ENCODE results near the gene IGF2R. TPM values are rescaled to one million over a fixed set of nuclear protein-coding genes. Genes with fewer than 3 reads are reported as not detected.

IGF2R gene
- total RNA-seq, 4 donors from 2014 or later, result 48.8 to 106 (median 92.3) TPM

DNA sequence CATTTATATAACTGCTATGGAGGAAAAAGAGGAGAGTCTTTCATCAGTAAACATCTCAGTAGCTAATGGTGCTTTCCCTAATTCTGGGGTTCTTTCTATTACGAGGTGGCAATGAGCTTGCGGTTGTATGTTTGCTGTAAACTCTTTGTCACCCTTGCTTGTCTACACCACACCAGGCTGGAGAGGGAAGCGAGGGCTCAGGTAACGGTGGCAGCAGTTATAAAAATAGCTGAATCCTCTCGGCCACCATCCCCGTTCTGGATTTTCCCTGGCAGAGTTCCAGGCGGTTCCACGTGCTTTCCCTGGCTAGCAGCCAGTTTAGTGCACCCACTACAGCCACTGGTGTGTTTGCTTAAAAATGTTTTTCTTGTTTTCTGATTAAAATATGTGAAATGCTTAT, 39.1 kb upstream of the IGF2R start:
- no peak overlapping the region for H3K4me3 ChIP-seq
- DNase-seq, result peak; percentile 12

DNA sequence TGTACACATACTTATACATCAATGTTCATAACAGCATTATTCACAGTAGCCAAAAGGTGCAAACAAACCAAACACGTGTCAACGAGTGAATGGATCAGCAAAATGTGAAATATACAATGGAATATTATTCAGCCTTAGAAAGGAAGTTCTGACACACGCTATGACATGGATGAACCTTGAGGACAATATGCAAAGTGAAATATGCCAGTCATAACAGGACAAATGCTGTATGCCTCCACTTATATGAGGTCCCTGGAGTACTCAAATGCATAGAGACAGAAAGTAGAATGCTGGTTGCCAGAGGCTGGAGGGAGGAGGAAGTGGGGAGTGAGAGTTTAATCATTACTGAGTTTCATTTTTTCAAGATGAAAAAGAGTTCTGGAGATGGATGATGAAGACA, 37.8 kb upstream of the IGF2R start:
- TF ChIP-seq CTCF (IDR thresholded peaks at IDR 0.05), result no peak
- TF ChIP-seq EP300 (IDR thresholded peaks at IDR 0.05; ENCODE audit: low read depth), result no peak
- TF ChIP-seq POLR2AphosphoS5 (IDR thresholded peaks at IDR 0.05), result no peak
- TF ChIP-seq POLR2A (IDR thresholded peaks at IDR 0.05), result no peak
- DNase-seq, result no peak
- intact Hi-C loops (cut with DNase I; ENCODE audit: low total_unique reads) (no loop called here), in situ Hi-C loops (cut with MboI; ENCODE audit: low pct_ligation_motif_present in 1 of 4, low pct_unique_long_range_greater_than_20kb in 1 of 4, low sequenced_read_pairs in 3 of 4) (loop anchor here in 1 of 4 donors (25.0 kb wide), 1 partner anchor 769 kb away; the partner anchor contains the start of gene FNDC1)
- H3K36me3 ChIP-seq, result no peaks in the 10 kb centered on the region
- WGBS, 2 donors (ENCODE audit: low coverage in 1 of 2), result 69 to 78% methylated on average over 3 of the region's 3 CpGs
- H3K4me3 ChIP-seq, result no peak overlapping the region
- no peaks in the 10 kb centered on the region for H3K27me3 ChIP-seq
- peaks cover 0 to 7% of the 10 kb centered on the region in 2 donors for H3K9me3 ChIP-seq
- H3K4me1 ChIP-seq, result peaks cover 0 to 3% (median 0%) of the 10 kb centered on the region in 4 donors
- H3K27ac ChIP-seq, result no peak overlapping the region

More for the DNA sequence above, 39.1 kb upstream of the IGF2R start:
- in situ Hi-C loops (cut with MboI; ENCODE audit: low pct_ligation_motif_present in 1 of 4, low pct_unique_long_range_greater_than_20kb in 1 of 4, low sequenced_read_pairs in 3 of 4), result loop anchor here in 1 of 4 donors (25.0 kb wide), 1 partner anchor 768 kb away; the partner anchor contains the start of gene FNDC1
- Histone ChIP-seq H3K27ac (no peak overlapping the region), H3K27me3 (no peaks in the 10 kb centered on the region), H3K4me1 (peaks cover 0 to 3% (median 0%) of the 10 kb centered on the region in 4 donors), H3K9me3 (no peaks in the 10 kb centered on the region), H3K36me3 (no peaks in the 10 kb centered on the region)
- no peak for TF ChIP-seq CTCF (IDR thresholded peaks at IDR 0.05)
- no peak for TF ChIP-seq POLR2A (IDR thresholded peaks at IDR 0.05)
- no peak for TF ChIP-seq EP300 (IDR thresholded peaks at IDR 0.05; ENCODE audit: low read depth)
- TF ChIP-seq POLR2AphosphoS5 (IDR thresholded peaks at IDR 0.05), result no peak
- intact Hi-C loops (cut with DNase I; ENCODE audit: low total_unique reads), result no loop called here
- 21 to 27% methylated on average over 8 of the region's 8 CpGs for WGBS, 2 donors (ENCODE audit: low coverage in 1 of 2)

DNA sequence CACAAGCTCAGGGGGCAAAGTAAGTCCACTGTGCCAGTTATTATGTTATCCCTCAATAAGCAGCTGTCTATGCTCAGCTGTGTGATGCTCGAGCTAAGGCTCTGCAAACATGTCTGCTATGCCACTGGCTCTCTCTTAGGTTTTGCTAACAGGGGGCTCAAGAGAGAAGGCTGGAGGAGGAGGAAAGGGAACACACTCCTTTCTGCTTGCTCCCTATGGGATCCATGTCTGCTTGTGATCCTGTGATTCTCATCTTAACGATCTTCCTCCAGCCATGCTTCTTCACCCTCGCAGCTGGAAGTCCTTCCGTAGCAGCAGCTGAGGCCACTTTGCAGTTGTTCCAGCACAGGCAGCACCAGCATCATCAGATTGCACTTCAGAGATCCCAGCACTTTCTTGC, 37.0 kb upstream of the IGF2R start:
- no peaks in the 10 kb centered on the region for H3K27me3 ChIP-seq
- peaks cover 0 to 3% (median 0%) of the 10 kb centered on the region in 4 donors for H3K4me1 ChIP-seq
- in situ Hi-C loops (cut with MboI; ENCODE audit: low pct_ligation_motif_present in 1 of 4, low pct_unique_long_range_greater_than_20kb in 1 of 4, low sequenced_read_pairs in 3 of 4), result loop anchor here in 1 of 4 donors (25.0 kb wide), 1 partner anchor 770 kb away; the partner anchor contains the start of gene FNDC1
- peaks cover 0 to 8% of the 10 kb centered on the region in 2 donors for H3K9me3 ChIP-seq
- H3K27ac ChIP-seq, result no peak overlapping the region
- no peak for TF ChIP-seq POLR2A (IDR thresholded peaks at IDR 0.05)
- TF ChIP-seq CTCF (IDR thresholded peaks at IDR 0.05), result no peak
- no peak for TF ChIP-seq EP300 (IDR thresholded peaks at IDR 0.05; ENCODE audit: low read depth)
- TF ChIP-seq POLR2AphosphoS5 (IDR thresholded peaks at IDR 0.05), result no peak
- intact Hi-C loops (cut with DNase I; ENCODE audit: low total_unique reads), result no loop called here
- H3K36me3 ChIP-seq, result no peaks in the 10 kb centered on the region
- WGBS, 2 donors (ENCODE audit: low coverage in 1 of 2), result 75% methylated on average over 4 of the region's 4 CpGs; no CpG with 5 or more reads in 1 of the 2 donors
- no peak overlapping the region for H3K4me3 ChIP-seq
- DNase-seq, result no peak

DNA sequence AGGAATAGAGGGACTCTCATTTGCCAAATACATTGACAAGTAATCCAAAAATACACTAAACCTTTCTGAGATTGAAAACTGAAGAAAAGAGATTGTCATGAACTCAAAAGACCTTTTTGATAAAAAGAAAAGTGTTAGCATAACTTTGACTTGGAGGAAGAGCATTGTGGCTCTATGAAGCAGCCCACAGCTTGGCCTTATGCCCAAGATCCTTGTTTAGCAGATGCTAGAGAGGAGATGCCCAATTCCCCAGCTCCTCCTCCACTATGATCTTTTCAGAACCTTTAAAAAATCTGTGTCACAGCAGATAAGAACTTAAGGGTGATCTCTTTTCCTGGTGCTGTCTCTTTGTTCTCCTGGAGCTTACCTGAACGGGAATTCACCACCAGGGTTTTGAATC, 35.8 kb upstream of the IGF2R start:
- Histone ChIP-seq H3K4me3 (no peak overlapping the region), H3K36me3 (no peaks in the 10 kb centered on the region), H3K27me3 (no peaks in the 10 kb centered on the region), H3K27ac (no peak overlapping the region), H3K9me3 (peaks cover 0 to 8% of the 10 kb centered on the region in 2 donors), H3K4me1 (peaks cover 0 to 3% (median 0%) of the 10 kb centered on the region in 4 donors)
- DNase-seq, result no peak
- in situ Hi-C loops (cut with MboI; ENCODE audit: low pct_ligation_motif_present in 1 of 4, low pct_unique_long_range_greater_than_20kb in 1 of 4, low sequenced_read_pairs in 3 of 4) (loop anchor here in 1 of 4 donors (25.0 kb wide), 1 partner anchor 771 kb away; the partner anchor contains the start of gene FNDC1), intact Hi-C loops (cut with DNase I; ENCODE audit: low total_unique reads) (no loop called here)
- 71 to 100% methylated on average over 1 of the region's 1 CpG for WGBS, 2 donors (ENCODE audit: low coverage in 1 of 2)
- TF ChIP-seq CTCF (IDR thresholded peaks at IDR 0.05), result no peak
- no peak for TF ChIP-seq POLR2A (IDR thresholded peaks at IDR 0.05)
- TF ChIP-seq EP300 (IDR thresholded peaks at IDR 0.05; ENCODE audit: low read depth), result no peak
